Mucosa of gallbladder (tissue), 1 donor: ENCODE results near the gene CD160. TPM values are rescaled to one million over a fixed set of nuclear protein-coding genes. Genes with fewer than 3 reads are reported as not detected.
"Not testable (repeated sequence)": the region's sequence is repeated elsewhere in the genome, so short reads cannot be mapped to it uniquely, and the experiment has no call there.

ENCODE experiments used
- DNase-seq: peaks from one replicate; pipeline ENCODE4 v3.0.0-alpha.2; 2020; ENCODE audit warnings: low spot score
- total RNA-seq: library from RNA; stranded (reverse); gene quantifications from one replicate; pipeline ENCODE4 v1.2.1, GENCODE V29; 2021
- donor health status: DM: no; HTN: no; CAD: no.

Gene CD160
- total RNA-seq, 1 donor from 2014 or later = 0.17 TPM

DNA sequence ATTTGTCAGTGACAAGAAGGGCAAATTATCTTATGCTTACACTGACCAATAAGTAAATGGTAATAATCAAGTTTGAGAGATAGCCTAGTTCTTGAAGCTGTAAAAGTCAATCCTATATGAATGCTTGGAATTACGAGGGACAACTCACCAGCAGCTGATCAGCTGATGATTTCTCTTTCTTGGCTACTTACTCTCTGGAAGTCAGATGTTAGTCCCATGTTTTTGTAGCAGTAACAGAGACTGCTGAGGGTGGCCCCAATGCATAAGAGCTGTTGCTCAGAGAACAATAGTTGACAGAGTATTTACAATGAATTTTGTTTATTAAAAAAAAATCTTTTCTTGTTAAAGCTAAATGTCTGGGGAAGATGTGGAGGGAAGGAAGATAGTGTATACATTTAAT lies 39.3 kb downstream of the CD160 start:
- no peak for DNase-seq

DNA sequence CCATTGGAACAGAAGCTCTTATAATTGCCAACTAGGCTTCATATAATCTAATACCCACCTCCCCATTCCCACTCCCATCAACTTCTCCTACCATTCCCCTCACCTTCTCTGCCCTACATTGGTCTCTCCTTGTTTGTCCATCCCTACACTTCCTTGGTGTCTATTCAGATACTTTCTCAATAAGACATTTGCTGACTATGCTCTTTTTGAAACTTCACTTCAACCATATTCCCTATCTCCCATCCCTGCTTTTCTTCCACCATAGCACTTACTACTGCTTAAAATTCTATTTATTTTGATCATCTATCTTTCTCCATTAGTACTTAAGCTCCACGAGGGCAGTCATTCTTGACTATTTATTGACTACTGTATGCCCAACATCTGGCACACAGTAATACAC lies 40.4 kb downstream of the CD160 start:
- DNase-seq = no peak

DNA sequence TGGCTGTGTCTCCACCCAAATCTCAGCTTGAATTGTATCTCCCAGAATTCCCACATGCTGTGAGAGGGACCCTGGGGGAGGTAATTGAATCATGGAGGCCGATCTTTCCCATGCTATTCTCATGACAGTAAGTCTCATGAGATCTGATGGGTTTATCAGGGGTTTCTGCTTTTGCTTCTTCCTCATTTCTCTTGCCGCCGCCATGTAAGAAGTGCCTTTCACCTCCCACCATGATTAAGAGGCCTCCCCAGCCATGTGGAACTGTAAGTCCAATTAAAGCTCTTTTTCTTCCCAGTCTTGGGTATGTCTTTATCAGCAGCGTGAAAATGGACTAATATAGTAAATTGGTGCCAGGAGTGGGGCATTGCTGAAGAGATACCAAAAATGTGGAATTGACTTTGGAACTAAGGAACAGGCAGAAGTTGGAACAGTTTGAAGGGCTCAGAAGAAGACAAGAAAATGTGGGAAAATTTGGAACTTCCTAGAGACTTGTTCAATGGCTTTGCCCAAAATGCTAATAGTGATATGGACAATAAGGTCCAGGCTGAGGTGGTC lies 41.2 kb downstream of the CD160 start:
- DNase-seq = not testable (repeated sequence)

DNA sequence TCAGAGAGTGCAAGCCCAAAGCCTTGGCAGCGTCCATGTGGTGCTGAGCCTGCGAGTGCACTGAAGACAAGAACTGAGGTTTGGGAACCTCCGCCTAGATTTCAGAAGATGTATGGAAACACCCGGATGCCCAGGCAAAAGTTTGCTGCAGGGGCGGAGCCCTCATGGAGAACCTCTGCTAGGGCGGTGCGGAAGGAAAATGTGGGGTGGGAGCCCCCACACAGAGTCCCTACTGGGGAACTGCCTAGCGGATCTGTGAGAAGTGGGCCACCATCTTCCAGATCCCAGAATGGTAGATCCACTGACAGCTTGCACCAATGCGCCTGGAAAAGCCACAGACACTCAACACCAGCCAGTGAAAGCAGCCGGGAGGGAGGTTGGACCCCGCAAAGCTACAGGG lies 42.2 kb downstream of the CD160 start:
- not testable (repeated sequence) for DNase-seq

DNA sequence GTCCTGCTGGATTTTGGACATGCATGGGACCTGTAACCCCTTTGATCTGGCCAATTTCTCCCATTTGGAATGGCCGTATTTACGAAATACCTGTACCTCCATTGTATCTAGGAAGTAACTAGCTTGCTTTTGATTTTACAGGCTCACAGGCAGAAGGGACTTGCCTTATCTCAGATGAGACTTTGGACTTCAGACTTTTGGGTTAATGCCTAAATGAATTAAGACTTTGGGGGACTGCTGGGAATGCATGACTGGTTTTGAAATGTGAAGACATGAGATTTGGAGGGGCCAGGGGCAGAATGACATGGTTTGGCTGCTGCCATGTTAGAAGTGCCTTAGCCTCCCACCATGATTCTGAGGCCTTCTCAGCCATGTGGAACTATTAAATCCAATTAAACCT lies 42.7 kb downstream of the CD160 start:
- DNase-seq = not testable (repeated sequence)

DNA sequence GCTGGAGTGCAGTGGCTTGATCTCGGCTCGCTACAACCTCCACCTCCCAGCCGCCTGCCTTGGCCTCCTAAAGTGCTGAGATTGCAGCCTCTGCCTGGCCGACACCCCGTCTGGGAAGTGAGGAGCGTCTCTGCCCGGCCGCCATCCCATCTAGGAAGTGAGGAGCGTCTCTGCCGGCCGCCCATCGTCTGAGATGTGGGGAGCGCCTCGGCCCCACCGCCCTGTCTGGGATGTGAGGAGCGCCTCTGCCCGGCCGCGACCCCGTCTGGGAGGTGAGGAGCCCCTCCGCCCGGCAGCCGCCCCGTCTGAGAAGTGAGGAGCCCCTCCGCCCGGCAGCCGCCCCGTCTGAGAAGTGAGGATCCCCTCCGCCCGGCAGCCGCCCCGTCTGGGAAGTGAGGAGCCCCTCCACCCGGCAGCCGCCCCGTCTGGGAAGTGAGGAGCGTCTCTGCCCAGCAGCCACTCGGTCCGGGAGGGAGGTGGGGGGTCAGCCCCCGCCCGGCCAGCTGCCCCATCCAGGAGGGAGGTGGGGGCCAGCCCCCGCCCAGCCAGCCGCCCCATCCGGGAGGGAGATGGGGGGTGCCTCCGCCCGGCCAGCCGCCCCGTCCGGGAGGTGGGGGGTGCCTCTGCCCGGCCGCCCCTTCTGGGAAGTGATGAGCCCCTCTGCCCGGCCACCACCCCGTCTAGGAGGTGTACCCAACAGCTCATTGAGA lies 45.1 kb downstream of the CD160 start:
- not testable (repeated sequence) for DNase-seq

DNA sequence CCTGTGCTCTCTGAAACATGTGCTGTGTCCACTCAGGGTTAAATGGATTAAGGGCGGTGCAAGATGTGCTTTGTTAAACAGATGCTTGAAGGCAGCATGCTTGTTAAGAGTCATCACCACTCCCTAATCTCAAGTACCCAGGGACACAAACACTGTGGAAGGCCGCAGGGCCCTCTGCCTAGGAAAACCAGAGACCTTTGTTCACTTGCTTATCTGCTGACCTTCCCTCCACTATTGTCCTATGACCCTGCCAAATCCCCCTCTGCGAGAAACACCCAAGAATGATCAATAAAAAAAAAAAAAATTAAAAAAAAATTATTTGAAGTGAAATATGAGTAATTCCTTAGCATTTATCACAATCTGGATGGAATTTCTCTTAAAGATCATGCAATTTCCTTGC lies 45.8 kb downstream of the CD160 start:
- not testable (repeated sequence) for DNase-seq

DNA sequence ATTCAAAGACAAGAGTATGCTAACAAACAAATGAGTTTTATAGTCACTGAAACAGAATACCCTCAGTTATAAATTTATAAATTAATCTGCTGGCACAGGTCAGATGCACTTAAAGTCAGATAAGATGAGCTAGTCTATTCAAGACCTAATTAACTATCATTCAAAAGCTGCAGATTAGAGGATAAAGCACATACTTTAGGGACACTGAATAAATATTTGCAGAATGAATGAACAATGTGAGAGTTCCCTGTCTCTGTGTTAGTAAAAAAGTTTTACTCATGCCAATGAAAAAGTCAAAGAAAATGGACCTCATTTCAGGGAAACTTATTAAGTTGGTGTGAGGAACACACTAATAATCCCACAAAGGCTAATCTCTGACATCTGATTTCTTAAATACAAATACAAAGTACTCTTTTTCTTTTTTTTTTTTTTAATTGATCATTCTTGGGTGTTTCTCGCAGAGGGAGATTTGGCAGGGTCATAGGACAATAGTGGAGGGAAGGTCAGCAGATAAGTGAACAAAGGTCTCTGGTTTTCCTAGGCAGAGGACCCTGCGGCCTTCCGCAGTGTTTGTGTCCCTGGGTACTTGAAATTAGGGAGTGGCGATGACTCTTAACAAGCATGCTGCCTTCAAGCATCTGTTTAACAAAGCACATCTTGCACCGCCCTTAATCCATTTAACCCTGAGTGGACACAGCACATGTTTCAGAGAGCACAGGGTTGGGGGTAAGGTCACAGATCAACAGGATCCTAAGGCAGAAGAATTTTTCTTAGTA lies 46.5 kb downstream of the CD160 start:
- DNase-seq = not testable (repeated sequence)

DNA sequence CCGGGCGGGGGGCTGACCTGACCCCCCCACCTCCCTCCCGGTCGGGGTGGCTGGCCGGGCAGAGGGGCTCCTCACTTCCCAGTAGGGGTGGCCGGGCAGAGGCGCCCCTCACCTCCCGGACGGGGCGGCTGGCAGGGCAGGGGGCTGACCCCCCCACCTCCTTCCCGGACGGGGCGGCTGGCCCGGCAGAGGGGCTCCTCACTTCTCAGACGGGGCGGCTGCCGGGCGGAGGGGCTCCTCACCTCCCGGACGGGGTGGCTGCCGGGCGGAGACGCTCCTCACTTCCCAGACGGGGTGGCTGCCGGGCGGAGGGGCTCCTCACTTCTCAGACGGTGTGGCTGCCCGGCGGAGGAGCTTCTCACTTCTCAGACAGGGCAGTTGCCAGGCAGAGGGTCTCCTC lies 47.6 kb downstream of the CD160 start:
- not testable (repeated sequence) for DNase-seq

DNA sequence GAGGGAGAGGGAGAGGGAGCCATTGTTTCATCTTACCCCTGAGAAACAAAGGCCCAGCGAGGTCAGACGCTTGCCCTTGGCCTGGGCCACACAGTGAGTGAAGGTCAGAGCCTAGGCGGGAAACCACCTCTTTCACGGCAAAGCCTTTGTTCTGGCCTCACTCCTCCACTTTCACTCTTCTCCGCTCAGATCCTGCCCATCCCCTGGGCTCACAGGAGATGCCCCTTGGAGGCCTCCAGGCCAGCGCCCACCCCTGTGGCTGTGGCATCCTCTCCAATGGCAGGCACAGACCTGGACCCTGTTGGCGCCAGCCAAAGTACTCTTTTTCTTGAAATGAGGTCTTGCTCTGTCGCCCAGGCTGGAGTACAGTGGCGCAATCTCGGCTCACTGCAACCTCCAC lies 48.7 kb downstream of the CD160 start:
- DNase-seq = not testable (repeated sequence)

DNA sequence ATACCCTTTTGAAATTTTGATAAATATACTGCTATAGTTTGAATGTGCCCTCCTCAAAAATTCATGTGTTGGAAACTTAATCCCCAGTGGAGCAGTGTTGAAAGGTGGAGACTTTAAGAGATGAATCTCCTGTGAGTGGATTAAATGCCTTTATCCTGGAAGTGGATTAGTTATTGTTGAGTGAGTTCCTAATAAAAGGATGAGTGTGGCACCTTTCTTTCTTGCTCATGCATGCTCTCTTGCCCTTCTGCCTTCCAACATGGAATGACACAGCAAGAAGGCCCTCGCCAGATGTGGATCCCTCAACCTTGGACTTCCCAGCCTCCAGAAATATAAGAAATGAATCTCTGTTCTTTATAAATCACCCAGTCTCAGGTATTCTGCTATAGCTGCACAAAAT lies 51.8 kb downstream of the CD160 start:
- DNase-seq = no peak

DNA sequence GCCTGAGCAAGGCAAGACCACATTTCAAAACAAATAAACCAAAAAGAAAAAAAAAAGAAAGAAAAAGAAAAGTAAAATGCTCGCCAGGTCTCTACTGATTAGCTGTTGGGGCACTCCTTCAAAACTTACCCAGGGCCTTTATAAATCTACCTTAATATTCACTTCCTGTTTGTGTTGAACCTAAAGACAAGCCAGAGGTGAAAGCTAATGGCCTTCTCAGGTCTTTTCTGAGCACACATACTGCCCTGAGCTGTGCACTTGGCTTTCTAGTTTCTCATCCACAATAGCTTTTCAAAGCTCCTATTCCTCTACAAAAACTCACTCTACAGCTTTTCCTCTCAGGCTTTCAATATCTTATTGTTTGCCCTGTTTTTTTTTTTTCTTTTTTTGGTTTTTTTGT lies 54.1 kb downstream of the CD160 start:
- DNase-seq = no peak

DNA sequence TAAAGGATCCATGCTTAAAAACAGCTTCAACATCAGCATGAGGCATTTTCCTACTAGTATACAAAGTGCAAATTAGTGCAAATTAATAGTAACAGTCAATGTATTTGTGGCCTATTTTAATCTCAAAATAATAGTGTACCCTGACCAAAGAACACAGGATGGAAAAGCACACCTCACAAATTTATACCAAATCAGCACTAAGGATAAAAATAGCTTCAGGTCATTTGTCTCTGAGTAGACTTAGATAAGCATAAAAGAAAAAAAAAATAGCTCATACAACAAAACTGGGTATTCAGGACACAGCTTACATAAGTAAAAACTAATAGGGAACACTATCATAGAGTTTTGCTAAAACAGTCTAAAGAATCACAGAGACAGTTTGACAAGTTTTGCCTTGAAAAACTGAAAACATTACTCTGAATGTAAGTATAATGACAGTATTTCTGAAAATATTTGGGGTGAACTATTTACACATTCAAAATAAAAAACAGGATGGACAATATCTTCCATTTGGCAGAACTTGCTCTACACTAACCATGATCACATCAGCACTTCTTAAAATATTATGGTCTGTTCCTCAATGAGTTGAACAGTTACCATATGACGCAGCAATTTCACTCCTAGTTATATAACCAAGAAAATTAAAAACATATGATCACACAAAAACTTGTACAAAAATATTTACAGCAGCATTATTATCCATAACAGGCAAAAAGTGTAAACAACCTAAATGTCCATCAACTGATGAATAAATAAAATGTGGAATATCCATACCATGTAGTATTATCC lies 58.3 kb downstream of the CD160 start:
- DNase-seq = no peak

DNA sequence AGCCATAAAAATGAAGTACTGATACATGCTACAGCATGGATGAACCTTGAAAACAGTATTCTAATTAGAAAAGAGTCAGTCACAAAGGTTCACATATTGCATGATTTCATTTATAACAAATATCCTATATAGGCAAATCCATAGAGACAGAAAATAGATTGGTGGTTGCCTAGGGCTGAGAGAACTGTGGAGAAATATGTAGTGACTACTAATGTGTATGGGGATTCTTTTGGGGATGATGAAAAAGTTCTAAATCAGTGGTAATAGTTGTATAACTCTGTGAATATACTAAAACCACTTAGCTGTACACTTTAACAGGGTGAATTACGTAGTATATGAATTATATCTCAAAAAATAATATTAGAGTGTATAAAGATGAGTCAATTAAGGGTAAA lies 58.8 kb downstream of the CD160 start:
- no peak for DNase-seq

DNA sequence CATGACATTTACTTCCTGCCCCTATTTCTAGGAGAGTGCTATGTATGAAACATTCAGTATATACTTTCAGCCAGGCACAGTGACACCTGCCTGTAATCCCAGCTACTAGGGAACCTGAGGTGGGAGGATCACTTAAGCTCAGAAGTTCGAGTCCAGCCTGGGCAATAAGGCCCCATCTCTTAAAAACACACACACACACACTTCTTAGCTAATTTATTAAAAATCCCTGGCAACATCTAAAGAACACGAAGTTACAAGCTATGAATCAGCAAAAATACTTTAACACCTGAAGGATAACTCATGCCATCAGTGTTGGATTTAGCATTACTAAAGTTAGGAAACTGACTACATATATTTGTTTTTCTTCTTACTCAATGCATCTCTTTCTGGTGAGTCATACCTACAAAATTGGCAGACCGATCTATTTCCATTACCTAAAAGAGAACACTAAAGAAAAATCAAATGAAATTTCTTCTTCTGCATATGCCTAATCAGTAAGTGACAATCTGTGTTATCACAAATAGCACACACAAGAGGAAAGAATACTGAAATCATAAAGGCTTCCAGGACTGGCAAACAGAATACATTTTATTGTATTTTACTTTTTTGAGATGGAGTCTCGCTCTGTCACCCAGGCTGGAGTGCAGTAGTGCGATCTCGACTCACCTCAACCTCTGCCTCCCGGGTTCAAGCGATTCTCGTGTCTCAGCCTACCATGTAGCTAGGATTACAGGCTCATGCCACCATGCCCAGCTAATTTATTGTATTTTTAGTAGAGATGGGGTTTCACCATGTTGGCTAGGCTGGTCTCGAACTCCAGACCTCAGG lies 63.2 kb downstream of the CD160 start:
- DNase-seq = no peak

DNA sequence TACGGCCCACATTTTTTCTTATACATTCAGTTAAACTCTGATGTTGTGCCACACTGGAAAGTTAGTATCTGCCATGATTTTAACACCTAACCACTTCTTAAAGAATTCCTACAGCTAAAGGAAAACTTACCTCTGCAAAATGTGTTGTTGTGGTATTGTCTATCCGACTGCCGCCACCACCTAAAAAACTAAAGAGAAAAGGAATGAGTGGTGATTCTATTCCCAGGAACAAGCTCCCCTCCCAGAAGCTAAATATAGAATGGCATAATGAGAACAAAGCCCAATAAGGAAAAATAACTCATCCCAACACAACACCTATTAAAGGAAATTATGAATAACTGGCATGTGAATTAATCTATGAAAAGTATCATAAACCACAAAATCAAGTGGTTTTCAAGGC lies 65.1 kb downstream of the CD160 start:
- DNase-seq = no peak

DNA sequence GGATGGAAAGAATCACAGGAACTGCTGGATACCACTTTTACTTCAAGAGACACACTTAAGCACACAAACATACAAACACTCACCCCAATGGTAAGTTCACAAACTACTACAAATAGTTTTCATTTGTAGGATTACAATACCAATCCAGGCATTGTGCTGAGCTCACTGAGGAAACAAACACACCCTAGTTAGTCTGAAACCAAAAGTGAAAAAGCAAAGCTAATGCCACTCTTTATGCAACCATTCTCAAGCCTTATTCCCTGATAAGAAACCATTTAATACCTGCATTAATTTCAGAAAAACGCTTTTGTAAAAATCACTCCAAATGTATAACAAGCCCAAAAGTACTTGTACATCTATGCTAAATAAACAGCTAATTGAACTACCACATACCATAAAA lies 66.2 kb downstream of the CD160 start:
- no peak for DNase-seq

DNA sequence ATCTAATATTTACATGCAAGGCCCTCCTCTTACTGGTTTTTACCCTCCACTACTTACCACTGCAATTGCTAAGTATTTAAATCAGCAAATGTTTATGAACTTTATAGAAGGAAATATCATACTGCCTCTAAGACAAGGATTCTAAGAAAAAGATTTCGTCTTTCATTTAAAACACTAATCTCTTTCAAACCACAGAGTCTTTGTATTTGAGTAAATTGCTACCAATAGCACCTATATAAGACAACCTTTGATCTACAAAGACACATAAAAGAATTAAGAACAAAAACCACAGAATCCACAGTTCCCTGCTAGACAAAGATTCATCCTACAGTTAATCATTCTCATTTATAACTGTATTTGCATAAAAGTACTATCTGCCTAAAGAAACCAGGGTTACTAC lies 67.0 kb downstream of the CD160 start:
- DNase-seq = no peak

DNA sequence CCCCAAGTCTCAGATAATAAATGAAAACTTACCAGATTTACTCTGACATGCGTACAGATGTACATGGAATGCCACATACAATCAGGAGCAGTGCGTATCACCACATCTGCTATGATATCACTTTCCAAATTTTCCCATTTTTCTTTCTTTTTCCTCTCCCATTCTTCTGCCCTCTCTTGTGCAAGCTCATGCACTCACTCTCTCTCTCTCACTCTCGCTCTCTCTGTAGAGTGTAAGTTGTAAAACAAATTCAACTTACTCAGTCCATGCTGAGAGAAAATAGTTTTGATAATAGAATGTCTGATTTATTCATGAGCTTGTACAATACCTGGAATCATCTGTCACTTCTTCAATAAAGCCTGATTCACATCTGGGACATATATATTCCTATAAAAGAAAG lies 69.3 kb downstream of the CD160 start:
- DNase-seq = no peak
